Activated CD8-positive, alpha-beta T cell treated with anti-CD3 and anti-CD28 coated beads for 36 hours (primary cell): Measurements from ENCODE around the gene DHX57. TPM values are rescaled to one million over a fixed set of nuclear protein-coding genes. Genes with fewer than 3 reads are reported as not detected.
"Not testable (repeated sequence)": the region's sequence is repeated elsewhere in the genome, so short reads cannot be mapped to it uniquely, and the experiment has no call there.

Experiments used
- ATAC-seq: fragments of 200-7000 bp; cut with Tn5 transposase; one replicate; pipeline ENCODE4 v1.10.0; 2021; ENCODE audit warnings: mild to moderate bottlenecking, moderate library complexity
- CTCF ChIA-PET: fragments of 350-600 bp; sonication (Branson Sonifier 250); formaldehyde crosslinking; loops from one replicate; lab custom pipeline; 2021; ENCODE audit warnings: antibody characterized with exemption; lab: Charles Lee
- POLR2A ChIA-PET: fragments of 350-600 bp; sonication (Branson Sonifier 250); formaldehyde crosslinking; loops from one replicate; lab custom pipeline; 2021; ENCODE audit warnings: antibody characterized with exemption; lab: Charles Lee
- DNase-seq: peaks from one replicate; pipeline ENCODE4 v3.0.0-alpha.2; 2020
- H3K27ac Mint-ChIP-seq: one replicate; pipeline ENCODE4 v1.8.0; 2021; ENCODE audit warnings: mild to moderate bottlenecking, mixed read lengths
- H3K27me3 Mint-ChIP-seq: one replicate; pipeline ENCODE4 v1.8.0; 2021; ENCODE audit warnings: mixed read lengths
- H3K36me3 Mint-ChIP-seq: one replicate; pipeline ENCODE4 v1.8.0; 2021; ENCODE audit warnings: low read depth, mixed read lengths
- H3K4me1 Mint-ChIP-seq: one replicate; pipeline ENCODE4 v1.8.0; 2021; ENCODE audit warnings: low read depth, mixed read lengths
- H3K4me3 Mint-ChIP-seq: one replicate; pipeline ENCODE4 v1.8.0; 2021; ENCODE audit warnings: mild to moderate bottlenecking, moderate library complexity, mixed read lengths
- H3K9me3 Mint-ChIP-seq: one replicate; pipeline ENCODE4 v1.8.0; 2021; ENCODE audit warnings: mixed read lengths
- intact Hi-C: fragments of 100-400 bp; cut with micrococcal nuclease; formaldehyde crosslinking; loops from one replicate; pipeline ENCODE4 v1.10.0; 2022
- total RNA-seq, 2 experiments: library from RNA; stranded (reverse); gene quantifications; one replicate each; pipeline ENCODE4 v1.2.3, GENCODE V29; 2021
- TF ChIP-seq, protein P1 (sequence below): fragments of 200-600 bp; IDR thresholded peaks from one replicate; pipeline ENCODE4 v1.8.0; 2022; ENCODE audit warnings: antibody characterized with exemption, mild to moderate bottlenecking

DHX57 gene
- total RNA-seq, 2 experiments from 2014 or later = 12.9 to 15.2 TPM

DNA sequence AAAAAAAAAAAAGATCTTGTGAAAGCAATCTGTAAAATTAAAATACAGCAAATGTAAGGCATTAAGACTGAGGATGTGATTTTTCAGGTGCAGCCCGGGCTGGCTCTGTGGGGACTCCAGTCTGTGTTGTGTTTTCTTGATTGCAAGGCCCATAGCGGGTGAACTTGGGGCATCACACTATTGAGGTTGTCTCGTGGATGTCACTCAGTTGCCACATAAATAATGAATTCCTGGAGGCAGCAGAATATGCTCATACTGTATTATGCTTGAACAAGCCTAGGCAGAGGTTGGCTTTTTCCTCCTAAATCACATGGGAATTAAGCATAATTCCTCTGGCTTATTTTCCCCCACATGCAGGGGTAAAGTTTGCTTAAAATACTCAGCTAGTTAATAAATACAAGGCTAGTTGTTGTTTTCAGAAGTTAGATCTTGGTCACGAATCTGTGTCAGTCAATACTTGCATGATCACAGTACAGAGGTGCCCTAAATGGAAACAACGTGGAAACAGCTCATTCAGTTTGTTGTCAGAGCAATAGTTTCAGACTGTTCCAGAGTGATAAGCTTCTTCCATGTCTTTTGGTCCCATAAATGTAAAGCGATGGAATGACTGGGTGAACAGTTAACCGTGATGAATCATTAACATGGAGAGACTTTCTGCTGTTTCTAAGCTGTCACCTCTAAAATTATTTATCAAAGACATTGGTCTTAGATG, 81.3 kb downstream of the DHX57 start:
- H3K27ac Mint-ChIP-seq = no peak overlapping the region
- TF ChIP-seq, protein P1, sequence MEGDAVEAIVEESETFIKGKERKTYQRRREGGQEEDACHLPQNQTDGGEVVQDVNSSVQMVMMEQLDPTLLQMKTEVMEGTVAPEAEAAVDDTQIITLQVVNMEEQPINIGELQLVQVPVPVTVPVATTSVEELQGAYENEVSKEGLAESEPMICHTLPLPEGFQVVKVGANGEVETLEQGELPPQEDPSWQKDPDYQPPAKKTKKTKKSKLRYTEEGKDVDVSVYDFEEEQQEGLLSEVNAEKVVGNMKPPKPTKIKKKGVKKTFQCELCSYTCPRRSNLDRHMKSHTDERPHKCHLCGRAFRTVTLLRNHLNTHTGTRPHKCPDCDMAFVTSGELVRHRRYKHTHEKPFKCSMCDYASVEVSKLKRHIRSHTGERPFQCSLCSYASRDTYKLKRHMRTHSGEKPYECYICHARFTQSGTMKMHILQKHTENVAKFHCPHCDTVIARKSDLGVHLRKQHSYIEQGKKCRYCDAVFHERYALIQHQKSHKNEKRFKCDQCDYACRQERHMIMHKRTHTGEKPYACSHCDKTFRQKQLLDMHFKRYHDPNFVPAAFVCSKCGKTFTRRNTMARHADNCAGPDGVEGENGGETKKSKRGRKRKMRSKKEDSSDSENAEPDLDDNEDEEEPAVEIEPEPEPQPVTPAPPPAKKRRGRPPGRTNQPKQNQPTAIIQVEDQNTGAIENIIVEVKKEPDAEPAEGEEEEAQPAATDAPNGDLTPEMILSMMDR = no peak
- H3K4me1 Mint-ChIP-seq = no peaks in the 10 kb centered on the region
- POLR2A ChIA-PET = no interaction called here
- ATAC-seq = no peak
- intact Hi-C loops = no loop called here
- no peaks in the 10 kb centered on the region for H3K9me3 Mint-ChIP-seq
- no peak overlapping the region for H3K4me3 Mint-ChIP-seq
- DNase-seq = no peak
- CTCF ChIA-PET = interaction anchor here (1.3 kb wide), 1 partner anchor 212 kb away, joined by 3 read pairs; no protein-coding TSS in a partner anchor
- H3K27me3 Mint-ChIP-seq = no peaks in the 10 kb centered on the region
- H3K36me3 Mint-ChIP-seq = no peaks in the 10 kb centered on the region

DNA sequence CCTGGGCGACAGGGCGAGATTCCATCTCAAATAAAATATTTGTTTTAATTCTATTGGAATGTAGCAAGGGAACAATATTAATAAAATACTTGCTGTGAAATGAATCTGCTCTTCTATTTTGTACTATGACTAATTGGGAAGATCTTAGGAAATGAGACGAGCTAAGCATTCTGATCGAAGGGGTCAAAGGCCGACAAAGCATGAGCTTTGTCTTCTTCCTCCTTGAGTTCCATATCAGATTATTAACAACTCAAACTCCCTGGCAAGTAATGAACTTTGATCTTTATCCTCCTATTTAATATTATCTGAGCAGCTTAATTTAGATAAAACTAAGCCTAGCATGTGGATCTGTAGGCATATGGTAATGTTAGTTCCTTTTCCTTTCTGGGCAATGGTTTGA, 82.2 kb downstream of the DHX57 start:
- TF ChIP-seq, protein P1 = no peak
- Mint-ChIP-seq H3K4me3 (no peak overlapping the region), H3K27ac (no peak overlapping the region), H3K36me3 (no peaks in the 10 kb centered on the region), H3K9me3 (no peaks in the 10 kb centered on the region), H3K4me1 (no peaks in the 10 kb centered on the region), H3K27me3 (no peaks in the 10 kb centered on the region)
- intact Hi-C loops = no loop called here
- no peak for DNase-seq
- ChIA-PET POLR2A (interaction anchor here (0.8 to 1.7 kb wide), 3 partner anchors 15 to 193 kb away, joined by 3 to 8 read pairs (median 3); partner anchors contain the start of genes GEMIN6 and SRSF7), CTCF (no interaction called here)
- ATAC-seq = no peak

DNA sequence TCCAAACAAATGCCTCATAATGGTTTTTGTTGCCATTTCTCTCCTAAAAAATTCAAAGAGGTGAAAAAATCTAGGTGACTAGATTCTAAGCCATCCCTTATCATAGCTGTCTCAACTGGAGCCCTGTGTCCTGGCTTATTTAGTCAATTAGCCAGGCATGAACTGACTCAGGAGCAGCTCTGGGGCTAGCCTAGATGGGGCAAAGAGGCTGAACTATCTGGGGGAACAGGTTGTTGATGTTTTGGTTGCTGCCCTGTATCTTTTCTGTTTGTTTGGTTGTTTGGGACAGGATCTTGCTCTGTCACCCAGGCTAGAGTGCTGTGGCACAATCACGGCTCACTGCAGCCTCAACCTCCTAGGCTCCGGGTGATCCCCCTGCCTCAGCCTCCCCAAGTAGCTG, 83.0 kb downstream of the DHX57 start:
- POLR2A ChIA-PET = interaction anchor here (0.8 to 1.7 kb wide), 3 partner anchors 14 to 194 kb away, joined by 3 to 8 read pairs (median 3); partner anchors contain the start of genes GEMIN6 and SRSF7
- Mint-ChIP-seq H3K9me3 (no peaks in the 10 kb centered on the region), H3K36me3 (no peaks in the 10 kb centered on the region), H3K27me3 (no peaks in the 10 kb centered on the region), H3K27ac (no peak overlapping the region), H3K4me3 (no peak overlapping the region), H3K4me1 (no peaks in the 10 kb centered on the region)
- DNase-seq (no peak), ATAC-seq (no peak)
- intact Hi-C loops = no loop called here
- TF ChIP-seq, protein P1 = no peak
- CTCF ChIA-PET = no interaction called here

DNA sequence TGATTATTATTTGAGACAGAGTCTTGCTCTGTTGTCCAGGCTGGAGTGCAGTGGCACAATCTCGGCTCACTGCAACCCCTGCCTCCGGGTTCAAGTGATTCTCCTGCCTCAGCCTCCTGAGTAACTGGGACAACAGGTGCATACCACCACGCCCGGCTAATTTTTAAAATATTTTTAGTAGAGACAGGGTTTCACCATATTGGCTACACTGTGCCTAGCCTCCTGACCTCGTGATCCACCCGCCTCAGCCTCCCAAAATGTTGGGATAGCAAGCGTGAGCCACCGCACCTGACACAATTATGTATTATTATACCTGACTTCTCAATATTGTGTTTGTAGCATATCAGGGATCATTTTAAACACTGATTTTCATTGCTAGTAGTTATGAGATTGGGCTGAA, 83.4 kb downstream of the DHX57 start:
- ATAC-seq, H3K9me3 Mint-ChIP-seq, DNase-seq, H3K27me3 Mint-ChIP-seq, H3K27ac Mint-ChIP-seq, CTCF ChIA-PET, H3K36me3 Mint-ChIP-seq, intact Hi-C loops, H3K4me1 Mint-ChIP-seq, H3K4me3 Mint-ChIP-seq: not testable (repeated sequence)
- POLR2A ChIA-PET = interaction anchor here (0.9 to 1.7 kb wide), 2 partner anchors 14 to 41 kb away, joined by 3 to 8 read pairs; partner anchors contain the start of genes GEMIN6 and SRSF7

DNA sequence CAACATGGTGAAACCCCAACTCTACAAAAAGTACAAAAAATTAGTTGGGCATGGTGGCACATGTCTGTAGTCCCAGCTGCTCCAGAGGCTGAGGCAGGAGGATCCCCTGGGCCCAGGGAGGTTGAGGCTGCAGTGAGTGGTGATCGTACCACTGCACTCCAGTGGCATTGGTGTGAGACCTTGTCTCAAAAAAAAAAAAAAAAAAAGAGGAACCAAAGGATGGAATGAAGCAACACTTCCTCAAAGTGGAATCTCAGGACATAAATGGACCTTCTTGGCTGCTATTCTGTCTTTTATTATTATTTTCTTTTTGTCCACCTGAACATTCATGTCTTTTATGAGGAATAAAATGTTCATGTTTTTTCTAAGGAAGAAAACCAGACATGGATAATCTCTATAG, 84.0 kb downstream of the DHX57 start:
- ATAC-seq (no peak), DNase-seq (no peak)
- Mint-ChIP-seq H3K4me1 (no peaks in the 10 kb centered on the region), H3K27me3 (no peaks in the 10 kb centered on the region), H3K27ac (no peak overlapping the region), H3K4me3 (no peak overlapping the region), H3K36me3 (no peaks in the 10 kb centered on the region), H3K9me3 (no peaks in the 10 kb centered on the region)
- CTCF ChIA-PET = no interaction called here
- POLR2A ChIA-PET = interaction anchor here (0.7 kb wide), 1 partner anchor 46 kb away, joined by 3 read pairs; no protein-coding TSS in a partner anchor
- intact Hi-C loops = no loop called here
- TF ChIP-seq, protein P1 = no peak
